ENCODE data around the gene CORIN.
"Not testable (repeated sequence)": the region's sequence is repeated elsewhere in the genome, so short reads cannot be mapped to it uniquely, and the experiment has no call there.

Gene CORIN

DNA sequence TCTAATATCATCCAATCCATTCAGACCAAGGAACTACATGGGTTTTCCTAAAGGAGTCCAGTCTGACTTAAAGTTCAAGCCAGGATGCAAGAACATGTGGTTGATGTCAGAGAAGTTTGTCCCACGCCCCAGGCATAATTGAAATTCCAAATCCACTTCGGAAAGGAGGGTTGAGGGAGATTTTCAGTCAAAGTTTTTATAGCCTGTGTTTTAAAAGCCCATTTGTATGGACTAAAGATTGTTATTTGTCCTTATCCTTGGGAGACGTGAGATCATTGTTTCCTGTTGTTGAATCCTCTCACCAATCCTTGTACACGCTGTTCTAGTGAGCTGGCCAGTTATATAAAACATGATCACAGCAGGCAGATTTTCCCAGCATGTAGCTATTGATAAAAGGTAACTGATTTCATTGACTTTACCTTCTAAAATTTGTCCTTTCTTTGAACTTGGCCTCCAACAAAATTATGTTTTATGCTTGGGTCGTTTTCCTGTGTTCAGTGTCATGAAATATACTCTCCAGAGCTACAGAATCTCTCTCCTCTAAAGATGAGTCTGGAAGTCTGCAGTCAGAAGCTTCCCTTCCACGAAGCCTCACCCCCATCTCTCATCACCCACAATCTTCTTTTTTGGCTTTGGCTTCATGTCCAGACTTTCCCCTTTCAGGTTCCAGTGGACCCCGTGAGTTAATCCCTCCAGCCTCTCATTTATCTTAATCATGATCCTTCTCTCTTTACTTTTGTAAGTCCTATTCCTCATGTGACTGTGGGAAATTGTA lies 259.9 kb downstream of the CORIN start:
- no peak overlapping the region for H3K27ac ChIP-seq (ENCODE audit: low read length)
- no peaks in the 10 kb centered on the region for H3K4me1 ChIP-seq (ENCODE audit: control insufficient read depth, low read depth, low read length)
- H3K27me3 ChIP-seq (ENCODE audit: control insufficient read depth, insufficient read depth, low read length): no peaks in the 10 kb centered on the region
- no peaks in the 10 kb centered on the region for H3K9me3 ChIP-seq (ENCODE audit: control insufficient read depth, low read depth, low read length)
- no peaks in the 10 kb centered on the region for H3K36me3 ChIP-seq (ENCODE audit: control insufficient read depth, low read depth, low read length)
- H3K4me3 ChIP-seq (ENCODE audit: low read length): no peak overlapping the region
- H3K9ac ChIP-seq (ENCODE audit: low read length): no peak overlapping the region

DNA sequence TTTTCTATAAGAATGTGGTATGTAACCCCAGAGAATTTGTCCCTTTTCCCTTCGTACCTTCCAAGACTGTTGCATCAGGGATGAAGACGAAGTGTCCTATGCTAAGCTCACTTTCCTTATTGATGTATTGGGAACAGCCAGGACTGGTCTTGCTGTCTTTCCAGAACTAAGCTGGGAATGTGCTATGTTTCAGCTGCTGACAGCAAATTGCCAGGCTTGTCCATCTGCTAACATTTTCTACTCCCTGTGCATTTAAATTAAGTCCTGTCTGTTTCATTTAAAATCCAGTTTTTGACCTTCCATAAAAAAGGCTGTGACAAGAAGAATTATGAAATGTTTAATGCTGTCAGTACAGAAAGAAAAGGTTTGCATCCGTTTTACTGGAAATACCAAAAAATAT lies 264.9 kb downstream of the CORIN start:
- no peak overlapping the region for H3K4me3 ChIP-seq (ENCODE audit: low read length)
- no peaks in the 10 kb centered on the region for H3K9me3 ChIP-seq (ENCODE audit: control insufficient read depth, low read depth, low read length)
- no peak overlapping the region for H3K9ac ChIP-seq (ENCODE audit: low read length)
- no peaks in the 10 kb centered on the region for H3K36me3 ChIP-seq (ENCODE audit: control insufficient read depth, low read depth, low read length)
- H3K4me1 ChIP-seq (ENCODE audit: control insufficient read depth, low read depth, low read length): no peaks in the 10 kb centered on the region
- no peaks in the 10 kb centered on the region for H3K27me3 ChIP-seq (ENCODE audit: control insufficient read depth, insufficient read depth, low read length)
- H3K27ac ChIP-seq (ENCODE audit: low read length): no peak overlapping the region

DNA sequence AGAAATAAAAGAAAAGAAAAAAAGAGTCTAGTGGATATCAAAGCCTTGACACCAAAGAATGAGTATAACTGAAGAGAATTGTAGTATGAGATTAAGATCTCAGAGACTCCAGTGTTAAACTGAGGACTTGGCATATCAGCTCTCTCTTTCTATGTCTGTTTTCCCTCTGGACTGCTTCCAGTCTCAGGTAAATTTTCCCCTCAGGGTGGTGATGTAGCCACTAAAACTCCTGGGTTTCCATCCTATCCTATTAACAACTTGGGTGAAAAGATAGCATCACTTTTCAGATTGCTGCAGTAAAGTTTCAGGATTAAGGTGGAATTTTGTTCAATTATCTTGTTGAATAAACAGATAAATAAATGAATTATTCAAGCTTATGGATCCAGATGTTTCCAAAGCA lies 267.1 kb downstream of the CORIN start:
- Histone ChIP-seq H3K9ac (ENCODE audit: low read length) (no peak overlapping the region), H3K27ac (ENCODE audit: low read length) (no peak overlapping the region), H3K27me3 (ENCODE audit: control insufficient read depth, insufficient read depth, low read length) (no peaks in the 10 kb centered on the region), H3K4me3 (ENCODE audit: low read length) (no peak overlapping the region), H3K9me3 (ENCODE audit: control insufficient read depth, low read depth, low read length) (no peaks in the 10 kb centered on the region), H3K4me1 (ENCODE audit: control insufficient read depth, low read depth, low read length) (no peaks in the 10 kb centered on the region), H3K36me3 (ENCODE audit: control insufficient read depth, low read depth, low read length) (no peaks in the 10 kb centered on the region)

DNA sequence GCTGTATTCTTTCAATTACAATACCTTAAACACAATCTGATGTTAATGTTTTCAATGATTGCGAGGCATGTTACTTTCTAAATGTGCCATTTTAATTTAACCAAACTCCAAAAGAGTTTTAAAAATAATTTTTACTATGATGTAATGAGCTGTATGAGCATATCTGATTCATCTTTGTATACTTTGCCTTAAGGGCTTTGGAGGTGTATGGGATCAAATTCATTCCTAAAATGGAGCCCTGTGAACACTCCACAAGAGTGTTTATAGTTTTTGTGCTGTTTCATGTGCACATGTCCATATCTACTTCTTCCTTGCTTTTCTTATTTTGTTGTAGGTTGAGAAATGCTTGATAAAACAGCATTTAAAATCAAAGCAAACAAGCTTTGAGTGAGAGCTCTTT lies 270.4 kb downstream of the CORIN start:
- H3K4me3 ChIP-seq (ENCODE audit: low read length): no peak overlapping the region
- no peak overlapping the region for H3K9ac ChIP-seq (ENCODE audit: low read length)
- no peaks in the 10 kb centered on the region for H3K9me3 ChIP-seq (ENCODE audit: control insufficient read depth, low read depth, low read length)
- no peaks in the 10 kb centered on the region for H3K27me3 ChIP-seq (ENCODE audit: control insufficient read depth, insufficient read depth, low read length)
- H3K36me3 ChIP-seq (ENCODE audit: control insufficient read depth, low read depth, low read length): no peaks in the 10 kb centered on the region
- H3K4me1 ChIP-seq (ENCODE audit: control insufficient read depth, low read depth, low read length): no peaks in the 10 kb centered on the region
- no peak overlapping the region for H3K27ac ChIP-seq (ENCODE audit: low read length)

DNA sequence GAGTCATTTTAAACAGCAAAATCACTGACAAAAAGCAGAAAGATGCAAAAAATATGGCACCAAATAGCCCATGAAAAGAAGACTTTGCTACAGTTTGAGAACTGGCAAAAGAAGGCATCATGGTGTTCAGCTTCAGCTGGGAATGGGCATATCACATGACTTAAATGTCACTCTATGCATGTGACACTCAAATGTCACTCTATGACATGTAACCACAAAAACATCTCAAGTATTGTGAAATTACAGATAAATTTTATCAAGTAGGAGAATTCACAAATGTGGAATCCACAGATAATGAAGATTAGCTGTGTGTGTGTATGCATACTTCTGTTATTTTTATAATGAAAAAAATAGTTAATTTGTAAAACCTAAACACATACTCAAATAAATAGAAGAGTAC lies 270.9 kb downstream of the CORIN start:
- H3K4me1 ChIP-seq (ENCODE audit: control insufficient read depth, low read depth, low read length): no peaks in the 10 kb centered on the region
- no peak overlapping the region for H3K9ac ChIP-seq (ENCODE audit: low read length)
- H3K27me3 ChIP-seq (ENCODE audit: control insufficient read depth, insufficient read depth, low read length): no peaks in the 10 kb centered on the region
- H3K27ac ChIP-seq (ENCODE audit: low read length): no peak overlapping the region
- H3K9me3 ChIP-seq (ENCODE audit: control insufficient read depth, low read depth, low read length): no peaks in the 10 kb centered on the region
- no peaks in the 10 kb centered on the region for H3K36me3 ChIP-seq (ENCODE audit: control insufficient read depth, low read depth, low read length)
- H3K4me3 ChIP-seq (ENCODE audit: low read length): no peak overlapping the region

DNA sequence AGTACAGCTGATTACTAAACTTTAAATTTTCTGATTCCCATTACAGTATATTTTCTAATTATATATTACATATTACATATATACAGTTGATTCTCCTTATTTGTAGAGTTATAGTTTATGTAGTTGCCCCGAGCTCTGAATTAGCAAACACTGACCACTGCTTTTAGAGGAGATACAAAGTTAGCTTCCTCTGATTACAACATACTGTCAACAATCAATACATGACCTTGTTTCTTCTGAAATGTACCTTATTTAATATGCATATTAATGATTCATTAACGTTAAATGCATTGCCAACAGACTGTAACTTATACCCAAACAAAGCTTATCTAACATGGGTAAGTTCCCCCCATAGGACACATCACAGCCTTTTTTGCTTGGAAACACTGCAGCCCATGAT lies 271.3 kb downstream of the CORIN start:
- no peaks in the 10 kb centered on the region for H3K36me3 ChIP-seq (ENCODE audit: control insufficient read depth, low read depth, low read length)
- no peak overlapping the region for H3K4me3 ChIP-seq (ENCODE audit: low read length)
- H3K9me3 ChIP-seq (ENCODE audit: control insufficient read depth, low read depth, low read length): no peaks in the 10 kb centered on the region
- H3K27me3 ChIP-seq (ENCODE audit: control insufficient read depth, insufficient read depth, low read length): no peaks in the 10 kb centered on the region
- no peak overlapping the region for H3K27ac ChIP-seq (ENCODE audit: low read length)
- H3K9ac ChIP-seq (ENCODE audit: low read length): no peak overlapping the region
- H3K4me1 ChIP-seq (ENCODE audit: control insufficient read depth, low read depth, low read length): no peaks in the 10 kb centered on the region

DNA sequence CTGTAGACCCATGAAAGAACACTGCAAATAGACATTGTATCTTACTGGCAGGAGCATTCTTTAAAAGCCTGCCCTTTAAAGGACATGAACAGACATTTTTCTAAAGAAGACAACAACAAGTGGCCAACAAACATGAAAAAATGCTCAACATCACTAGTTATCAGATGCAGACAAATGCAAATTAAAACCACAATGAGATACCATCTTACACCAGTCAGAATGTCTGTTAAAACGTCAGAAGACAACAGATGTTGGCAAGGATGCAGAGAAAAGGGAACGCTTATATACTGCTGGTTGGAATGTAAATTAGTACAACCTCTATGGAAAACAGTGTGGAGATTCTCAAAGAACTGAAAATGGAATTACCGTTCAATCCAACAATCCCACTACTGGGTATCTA lies 275.6 kb downstream of the CORIN start:
- Histone ChIP-seq H3K4me3 (ENCODE audit: low read length) (no peak overlapping the region), H3K9me3 (ENCODE audit: control insufficient read depth, low read depth, low read length) (no peaks in the 10 kb centered on the region), H3K4me1 (ENCODE audit: control insufficient read depth, low read depth, low read length) (no peaks in the 10 kb centered on the region), H3K9ac (ENCODE audit: low read length) (no peak overlapping the region), H3K27me3 (ENCODE audit: control insufficient read depth, insufficient read depth, low read length) (no peaks in the 10 kb centered on the region), H3K27ac (ENCODE audit: low read length) (no peak overlapping the region), H3K36me3 (ENCODE audit: control insufficient read depth, low read depth, low read length) (no peaks in the 10 kb centered on the region)

DNA sequence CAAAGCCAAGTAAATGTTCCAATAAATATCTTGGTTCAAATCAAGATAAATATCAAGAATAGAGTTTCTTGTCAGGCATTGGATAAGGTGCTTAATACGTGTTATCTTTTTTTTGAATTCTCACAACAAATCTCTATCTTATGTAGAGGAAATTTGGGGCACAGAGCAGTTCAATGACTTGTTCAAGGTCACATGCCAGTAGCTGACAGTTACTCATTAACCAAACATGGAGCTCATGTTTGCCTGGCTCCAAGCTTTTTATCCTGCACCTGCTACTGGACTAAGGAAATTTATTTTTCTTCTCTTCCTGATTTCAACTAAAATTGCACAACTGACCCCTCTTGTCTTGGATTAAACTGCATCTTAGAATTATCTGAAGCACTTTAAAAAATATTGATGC lies 276.5 kb downstream of the CORIN start:
- Histone ChIP-seq H3K36me3 (ENCODE audit: control insufficient read depth, low read depth, low read length) (no peaks in the 10 kb centered on the region), H3K4me1 (ENCODE audit: control insufficient read depth, low read depth, low read length) (no peaks in the 10 kb centered on the region), H3K9me3 (ENCODE audit: control insufficient read depth, low read depth, low read length) (no peaks in the 10 kb centered on the region), H3K4me3 (ENCODE audit: low read length) (no peak overlapping the region), H3K27ac (ENCODE audit: low read length) (no peak overlapping the region), H3K9ac (ENCODE audit: low read length) (no peak overlapping the region), H3K27me3 (ENCODE audit: control insufficient read depth, insufficient read depth, low read length) (no peaks in the 10 kb centered on the region)

DNA sequence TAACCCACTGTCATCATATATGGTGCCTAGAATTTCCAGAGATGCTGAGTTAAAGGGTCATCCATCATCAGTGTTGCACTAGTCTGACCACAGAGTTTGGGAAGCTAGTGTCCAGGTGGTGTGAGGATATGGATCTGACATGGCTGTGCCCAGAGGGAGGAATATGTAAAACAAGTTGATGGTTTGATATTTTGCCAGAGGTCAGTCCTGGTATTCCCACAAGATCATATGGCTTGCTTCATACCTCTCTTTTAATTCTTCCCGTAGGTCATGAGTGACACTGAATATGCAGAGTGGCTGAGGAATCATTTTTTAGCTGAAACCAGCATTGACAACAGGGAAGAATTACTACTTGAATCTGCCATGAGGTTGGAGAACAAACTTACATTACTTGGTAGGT lies 277.2 kb downstream of the CORIN start:
- H3K9me3 ChIP-seq (ENCODE audit: control insufficient read depth, low read depth, low read length): no peaks in the 10 kb centered on the region
- no peaks in the 10 kb centered on the region for H3K4me1 ChIP-seq (ENCODE audit: control insufficient read depth, low read depth, low read length)

DNA sequence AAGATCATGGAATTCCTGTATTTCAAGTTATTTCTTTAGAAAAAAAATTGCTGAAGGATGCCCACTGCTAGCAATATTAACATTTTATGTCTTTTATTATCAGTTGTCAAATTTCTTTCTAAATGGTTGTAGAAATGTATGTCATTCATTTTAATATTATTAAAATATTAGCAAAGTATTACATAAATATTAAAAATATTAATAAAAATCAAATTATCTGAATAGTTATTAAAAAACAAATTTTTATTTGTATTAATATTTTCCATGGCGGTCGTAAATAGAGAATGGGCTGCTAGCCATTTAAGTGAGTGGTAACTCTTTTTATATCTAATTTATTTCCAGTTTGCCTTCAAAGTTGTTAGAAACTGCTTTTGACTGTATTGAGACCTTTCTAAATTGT lies 280.6 kb downstream of the CORIN start:
- Histone ChIP-seq H3K4me1 (ENCODE audit: control insufficient read depth, low read depth, low read length) (no peaks in the 10 kb centered on the region), H3K9me3 (ENCODE audit: control insufficient read depth, low read depth, low read length) (no peaks in the 10 kb centered on the region), H3K27ac (ENCODE audit: low read length) (no peak overlapping the region), H3K4me3 (ENCODE audit: low read length) (no peak overlapping the region), H3K9ac (ENCODE audit: low read length) (no peak overlapping the region), H3K36me3 (ENCODE audit: control insufficient read depth, low read depth, low read length) (no peaks in the 10 kb centered on the region), H3K27me3 (ENCODE audit: control insufficient read depth, insufficient read depth, low read length) (no peaks in the 10 kb centered on the region)

More for the DNA sequence above, 277.2 kb downstream of the CORIN start:
- Histone ChIP-seq H3K27me3 (ENCODE audit: control insufficient read depth, insufficient read depth, low read length) (no peaks in the 10 kb centered on the region), H3K9ac (ENCODE audit: low read length) (no peak overlapping the region), H3K4me3 (ENCODE audit: low read length) (no peak overlapping the region), H3K36me3 (ENCODE audit: control insufficient read depth, low read depth, low read length) (no peaks in the 10 kb centered on the region), H3K27ac (ENCODE audit: low read length) (no peak overlapping the region)

DNA sequence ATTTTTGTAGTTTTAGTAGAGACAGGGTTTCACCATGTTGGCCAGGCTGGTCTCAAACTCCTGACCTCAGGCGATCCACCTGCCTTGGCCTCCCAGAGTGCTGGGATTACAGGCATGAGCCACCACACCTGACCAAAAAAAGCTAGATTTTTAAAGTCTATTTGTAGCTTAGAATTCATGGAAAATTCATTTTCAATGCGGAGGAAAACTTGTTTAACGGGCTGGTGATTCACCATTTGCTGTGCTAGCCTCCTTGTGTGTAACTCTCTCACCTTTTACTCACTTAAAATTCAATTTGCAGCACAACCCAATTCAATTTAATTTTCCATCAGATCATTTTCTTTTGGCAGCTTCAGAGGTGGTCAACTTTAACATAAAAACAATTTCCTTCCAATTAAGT lies 281.9 kb downstream of the CORIN start:
- H3K36me3 ChIP-seq (ENCODE audit: control insufficient read depth, low read depth, low read length); H3K4me1 ChIP-seq (ENCODE audit: control insufficient read depth, low read depth, low read length); H3K4me3 ChIP-seq (ENCODE audit: low read length); H3K27ac ChIP-seq (ENCODE audit: low read length); H3K27me3 ChIP-seq (ENCODE audit: control insufficient read depth, insufficient read depth, low read length); H3K9me3 ChIP-seq (ENCODE audit: control insufficient read depth, low read depth, low read length); H3K9ac ChIP-seq (ENCODE audit: low read length): not testable (repeated sequence)

DNA sequence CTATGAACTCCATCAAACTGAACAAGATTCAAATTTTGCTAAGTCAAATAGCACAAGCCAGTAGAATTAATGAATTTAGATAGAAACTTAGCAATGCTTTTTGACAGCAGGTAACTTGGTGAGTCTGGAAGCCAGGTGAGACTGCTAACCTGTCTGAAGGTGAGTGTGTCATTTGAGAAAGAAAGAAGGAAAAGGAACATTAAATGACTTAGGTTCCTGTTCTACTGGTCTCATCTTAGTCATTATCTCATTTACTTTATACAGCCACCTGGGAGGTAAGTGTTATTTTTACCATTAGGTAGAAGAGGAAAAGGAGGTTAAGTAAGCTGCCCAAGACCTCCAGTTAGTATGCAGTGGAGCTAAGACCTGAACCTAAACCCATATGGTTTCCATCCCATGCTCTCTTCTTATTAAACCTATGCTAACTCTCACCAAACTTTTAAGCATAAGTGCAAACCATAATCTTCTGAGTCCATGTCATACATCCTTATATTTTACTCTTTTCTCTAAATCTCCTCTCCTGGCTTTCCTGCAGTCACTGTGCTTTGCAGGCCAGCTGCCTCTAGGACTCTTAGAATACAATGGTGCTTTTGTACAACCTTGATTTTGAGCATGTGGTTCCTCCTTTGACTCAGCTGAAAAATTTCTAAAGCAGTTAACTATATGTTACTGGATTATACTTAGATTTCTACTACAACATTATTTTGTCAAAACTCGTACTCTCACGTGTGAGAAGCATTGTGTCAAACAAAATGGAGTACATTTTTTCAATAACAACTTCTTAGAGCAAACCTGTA lies 284.3 kb downstream of the CORIN start:
- Histone ChIP-seq H3K36me3 (ENCODE audit: control insufficient read depth, low read depth, low read length) (no peaks in the 10 kb centered on the region), H3K4me1 (ENCODE audit: control insufficient read depth, low read depth, low read length) (no peaks in the 10 kb centered on the region), H3K27me3 (ENCODE audit: control insufficient read depth, insufficient read depth, low read length) (no peaks in the 10 kb centered on the region), H3K9me3 (ENCODE audit: control insufficient read depth, low read depth, low read length) (no peaks in the 10 kb centered on the region), H3K4me3 (ENCODE audit: low read length) (no peak overlapping the region), H3K27ac (ENCODE audit: low read length) (no peak overlapping the region), H3K9ac (ENCODE audit: low read length) (no peak overlapping the region)
